ENCODE measurements around the gene NPY1R.

GRCh38 chr4:163317110-163317509 is 15.3 kb downstream of the NPY1R start:
- no peak for TF ChIP-seq CTCF (IDR thresholded peaks at IDR 0.05 in 2 of 3, conservative IDR thresholded peaks at IDR 0.05 in 1 of 3; ENCODE audit: control insufficient read depth in 2 of 3, extremely low read depth in 1 of 3, insufficient read depth in 1 of 3, low read depth in 3 of 3, low read length in 3 of 3)
- TF ChIP-seq POLR2A (IDR thresholded peaks at IDR 0.05; ENCODE audit: low read depth, low read length) = no peak
- TF ChIP-seq ESRRA (IDR thresholded peaks at IDR 0.05; ENCODE audit: low read length) = no peak
- TF ChIP-seq MAX (IDR thresholded peaks at IDR 0.05; ENCODE audit: low read depth, low read length) = no peak
- no peak for TF ChIP-seq NRF1 (conservative IDR thresholded peaks at IDR 0.05; ENCODE audit: low read depth, low read length)
